ENCODE measurements around the gene TRAPPC5. TPM values are rescaled to one million over a fixed set of nuclear protein-coding genes. Genes with fewer than 3 reads are reported as not detected.

TRAPPC5 gene
- total RNA-seq: 71.5 and 88.8 TPM in 2 replicates
- long read RNA-seq, full-length matches to known transcripts: 6 of 6 reads
- long read RNA-seq, partial matches to known transcripts: 0 of 6 reads
- long read RNA-seq, other reads (novel, unspliced or antisense): 0 of 6 reads

- H3K9me3 Mint-ChIP-seq (ENCODE audit: low read depth): no peaks in the 10 kb centered on the region
- H3K4me1 Mint-ChIP-seq (ENCODE audit: low read depth): peaks cover 2% of the 10 kb centered on the region
- TF ChIP-seq, protein P1, sequence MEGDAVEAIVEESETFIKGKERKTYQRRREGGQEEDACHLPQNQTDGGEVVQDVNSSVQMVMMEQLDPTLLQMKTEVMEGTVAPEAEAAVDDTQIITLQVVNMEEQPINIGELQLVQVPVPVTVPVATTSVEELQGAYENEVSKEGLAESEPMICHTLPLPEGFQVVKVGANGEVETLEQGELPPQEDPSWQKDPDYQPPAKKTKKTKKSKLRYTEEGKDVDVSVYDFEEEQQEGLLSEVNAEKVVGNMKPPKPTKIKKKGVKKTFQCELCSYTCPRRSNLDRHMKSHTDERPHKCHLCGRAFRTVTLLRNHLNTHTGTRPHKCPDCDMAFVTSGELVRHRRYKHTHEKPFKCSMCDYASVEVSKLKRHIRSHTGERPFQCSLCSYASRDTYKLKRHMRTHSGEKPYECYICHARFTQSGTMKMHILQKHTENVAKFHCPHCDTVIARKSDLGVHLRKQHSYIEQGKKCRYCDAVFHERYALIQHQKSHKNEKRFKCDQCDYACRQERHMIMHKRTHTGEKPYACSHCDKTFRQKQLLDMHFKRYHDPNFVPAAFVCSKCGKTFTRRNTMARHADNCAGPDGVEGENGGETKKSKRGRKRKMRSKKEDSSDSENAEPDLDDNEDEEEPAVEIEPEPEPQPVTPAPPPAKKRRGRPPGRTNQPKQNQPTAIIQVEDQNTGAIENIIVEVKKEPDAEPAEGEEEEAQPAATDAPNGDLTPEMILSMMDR (IDR thresholded peaks at IDR 0.05; ENCODE audit: unreplicated experiment): peak; percentile 99
- H3K27ac Mint-ChIP-seq: peak within 1 kb of the TSS; percentile 45
- H3K4me3 Mint-ChIP-seq (ENCODE audit: low read depth): peak within 1 kb of the TSS; percentile 85
- H3K36me3 Mint-ChIP-seq (ENCODE audit: insufficient read depth): peaks cover 3% of the 10 kb centered on the region
- peak; percentile 87 for DNase-seq (ENCODE audit: low spot score, unreplicated experiment)
- peaks cover 30% of the 10 kb centered on the region for H3K27me3 Mint-ChIP-seq
These were observed at the start of gene TRAPPC5 for GRCh38 chr19:7680606-7681339. TSS of gene TRAPPC5 (plus strand) at chr19:7680833. CDS start at chr19:7682254, 1,421 bp downstream.

DNA sequence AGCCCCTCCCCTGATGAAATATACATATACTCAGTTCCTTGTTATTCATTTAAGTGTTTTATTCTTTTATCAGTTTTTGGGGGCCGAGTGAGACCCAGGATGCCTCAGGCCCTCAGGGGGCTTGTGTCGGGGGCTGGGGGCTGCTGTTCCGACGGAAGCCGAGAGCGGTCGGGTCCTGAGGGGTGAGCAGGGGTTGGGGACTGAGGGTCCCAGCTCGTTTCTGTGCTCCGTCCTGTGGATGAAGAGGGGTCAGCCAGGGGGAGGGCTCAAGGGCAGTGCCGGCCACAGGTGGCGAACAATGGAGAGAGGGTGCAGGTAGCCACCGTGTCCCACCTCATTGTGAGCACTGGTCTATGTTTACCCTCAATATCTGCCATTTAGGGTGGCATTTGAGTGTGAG, 49.1 kb upstream of the TRAPPC5 start:
- H3K9me3 Mint-ChIP-seq (ENCODE audit: low read depth): no peaks in the 10 kb centered on the region
- H3K27ac Mint-ChIP-seq: no peak overlapping the region
- peaks cover 7% of the 10 kb centered on the region for H3K36me3 Mint-ChIP-seq (ENCODE audit: insufficient read depth)
- no peak for DNase-seq (ENCODE audit: low spot score, unreplicated experiment)
- TF ChIP-seq, protein P1 (IDR thresholded peaks at IDR 0.05; ENCODE audit: unreplicated experiment): no peak
- peak overlapping the region; percentile 16 for H3K4me3 Mint-ChIP-seq (ENCODE audit: low read depth)
- peaks cover 14% of the 10 kb centered on the region for H3K27me3 Mint-ChIP-seq
- peaks cover 26% of the 10 kb centered on the region for H3K4me1 Mint-ChIP-seq (ENCODE audit: low read depth)

- Mint-ChIP-seq H3K4me3 (ENCODE audit: low read depth) (no peak overlapping the region), H3K27ac (no peak overlapping the region), H3K27me3 (peaks cover 14% of the 10 kb centered on the region), H3K9me3 (ENCODE audit: low read depth) (no peaks in the 10 kb centered on the region), H3K36me3 (ENCODE audit: insufficient read depth) (peaks cover 5% of the 10 kb centered on the region), H3K4me1 (ENCODE audit: low read depth) (peaks cover 26% of the 10 kb centered on the region)
- no peak for DNase-seq (ENCODE audit: low spot score, unreplicated experiment)
- TF ChIP-seq, protein P1 (IDR thresholded peaks at IDR 0.05; ENCODE audit: unreplicated experiment): no peak
These were observed 48.1 kb upstream of the TRAPPC5 start for GRCh38 chr19:7632340-7633203.

DNA sequence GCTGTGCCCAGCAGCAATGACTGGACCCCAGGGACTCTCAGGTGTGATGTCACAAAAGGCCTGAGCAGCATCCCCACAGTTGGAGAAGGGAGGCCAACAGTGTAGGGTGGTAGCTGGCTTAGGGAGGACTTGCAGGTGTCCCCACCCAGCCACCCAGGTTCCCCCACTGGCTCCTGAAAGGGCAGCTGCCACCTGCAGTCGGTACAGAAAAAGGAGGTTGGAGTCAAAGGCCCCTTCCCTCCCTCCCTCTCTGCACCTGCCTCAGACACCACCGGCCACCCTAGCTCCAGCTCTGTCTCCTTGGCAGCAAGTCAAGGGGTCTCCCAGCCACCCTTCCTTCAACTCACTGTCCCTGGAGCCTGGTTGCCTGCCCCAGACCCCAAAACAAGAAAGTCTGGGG, 46.9 kb upstream of the TRAPPC5 start, which contains the start of gene PCP2:
Gene PCP2 (minus strand): TSS at position 22 of the 400 bp plus-strand sequence. CDS start 262 bp downstream, outside the sequence.
- DNase-seq (ENCODE audit: low spot score, unreplicated experiment): no peak
- Mint-ChIP-seq H3K36me3 (ENCODE audit: insufficient read depth) (peaks cover 5% of the 10 kb centered on the region), H3K9me3 (ENCODE audit: low read depth) (no peaks in the 10 kb centered on the region), H3K4me3 (ENCODE audit: low read depth) (no peak within 1 kb of the TSS), H3K4me1 (ENCODE audit: low read depth) (peaks cover 19% of the 10 kb centered on the region), H3K27ac (peak within 1 kb of the TSS; percentile 87), H3K27me3 (peaks cover 14% of the 10 kb centered on the region)
- TF ChIP-seq, protein P1 (IDR thresholded peaks at IDR 0.05; ENCODE audit: unreplicated experiment): no peak

GRCh38 chr19:7635670-7636069, 45.0 kb upstream of the TRAPPC5 start:
- H3K27ac Mint-ChIP-seq: no peak overlapping the region
- H3K9me3 Mint-ChIP-seq (ENCODE audit: low read depth): no peaks in the 10 kb centered on the region
- TF ChIP-seq, protein P1 (IDR thresholded peaks at IDR 0.05; ENCODE audit: unreplicated experiment): no peak
- H3K27me3 Mint-ChIP-seq: peaks cover 14% of the 10 kb centered on the region
- H3K4me3 Mint-ChIP-seq (ENCODE audit: low read depth): peak overlapping the region; percentile 76
- peaks cover 4% of the 10 kb centered on the region for H3K4me1 Mint-ChIP-seq (ENCODE audit: low read depth)
- DNase-seq (ENCODE audit: low spot score, unreplicated experiment): no peak
- H3K36me3 Mint-ChIP-seq (ENCODE audit: insufficient read depth): peaks cover 5% of the 10 kb centered on the region
